Erythroblast (primary cell): Measurements from ENCODE around the gene MRPL49.
"Not testable (repeated sequence)": the region's sequence is repeated elsewhere in the genome, so short reads cannot be mapped to it uniquely, and the experiment has no call there.

Experiments used
- DNase-seq, 2 experiments: peaks; one replicate each; lab custom pipeline; 2025; lab: John Stamatoyannopoulos, UW
- GATA1 ChIP-seq: IDR thresholded peaks from 2 replicates; pipeline ENCODE4 v1.6.1; 2011; ENCODE audit warnings: low read depth, mild to moderate bottlenecking, control low read depth, low read length, moderate library complexity
- POLR2A ChIP-seq: IDR thresholded peaks from 2 replicates; pipeline ENCODE4 v1.6.1; 2011; ENCODE audit warnings: mild to moderate bottlenecking, low read length

MRPL49 gene

DNA sequence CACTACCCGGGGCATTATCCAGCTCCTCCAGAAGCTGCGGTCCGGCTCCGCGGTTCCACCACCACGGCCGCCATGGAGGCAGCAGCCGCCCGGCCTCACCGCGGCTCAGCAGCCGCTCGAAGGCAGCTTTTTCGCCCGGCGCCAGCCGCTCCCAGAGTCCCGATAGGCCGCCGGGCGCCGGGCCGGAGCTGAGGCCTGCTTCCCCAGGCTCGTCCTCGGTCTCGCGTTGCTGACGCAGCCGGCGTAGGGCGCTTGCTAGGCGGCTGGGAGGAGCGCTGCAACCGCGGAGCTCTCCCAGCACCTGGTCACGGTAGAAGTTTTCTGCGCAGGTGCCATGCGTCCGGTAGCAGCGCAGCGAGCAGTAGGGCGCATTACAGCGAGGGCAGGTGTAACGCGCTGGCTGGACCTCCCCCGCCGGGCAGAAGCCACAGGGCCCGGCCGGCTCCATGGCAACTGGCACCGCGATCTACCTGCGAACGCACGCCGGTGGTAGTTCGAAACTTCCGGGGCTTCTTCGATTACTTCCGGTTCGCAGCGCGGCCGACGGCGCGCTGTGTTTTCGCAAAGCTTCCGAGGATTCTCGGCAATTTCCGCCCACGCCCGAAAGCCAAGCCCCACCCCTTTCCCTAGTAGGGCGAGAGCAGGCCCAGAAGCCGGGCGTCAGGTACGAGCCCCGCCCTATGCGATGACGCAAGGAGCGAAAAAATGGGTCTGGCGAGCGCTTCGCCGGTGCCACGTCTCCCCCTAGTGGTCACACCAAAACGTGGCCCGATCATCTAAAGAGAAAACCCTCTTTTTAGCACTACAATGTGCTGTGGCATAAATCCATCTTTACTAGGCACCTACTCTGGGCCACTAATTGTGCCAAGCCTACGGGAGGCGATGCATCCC lies 4.7 kb upstream of the MRPL49 start, which contains the start of gene ZNHIT2:
TSS of gene ZNHIT2 (minus strand) at position 496 of the 891 bp plus-strand sequence. CDS start at position 448, 48 bp downstream.
- TF ChIP-seq GATA1 (no peak), POLR2A (peak; percentile 92)
- DNase-seq, result peak; percentile 99

DNA sequence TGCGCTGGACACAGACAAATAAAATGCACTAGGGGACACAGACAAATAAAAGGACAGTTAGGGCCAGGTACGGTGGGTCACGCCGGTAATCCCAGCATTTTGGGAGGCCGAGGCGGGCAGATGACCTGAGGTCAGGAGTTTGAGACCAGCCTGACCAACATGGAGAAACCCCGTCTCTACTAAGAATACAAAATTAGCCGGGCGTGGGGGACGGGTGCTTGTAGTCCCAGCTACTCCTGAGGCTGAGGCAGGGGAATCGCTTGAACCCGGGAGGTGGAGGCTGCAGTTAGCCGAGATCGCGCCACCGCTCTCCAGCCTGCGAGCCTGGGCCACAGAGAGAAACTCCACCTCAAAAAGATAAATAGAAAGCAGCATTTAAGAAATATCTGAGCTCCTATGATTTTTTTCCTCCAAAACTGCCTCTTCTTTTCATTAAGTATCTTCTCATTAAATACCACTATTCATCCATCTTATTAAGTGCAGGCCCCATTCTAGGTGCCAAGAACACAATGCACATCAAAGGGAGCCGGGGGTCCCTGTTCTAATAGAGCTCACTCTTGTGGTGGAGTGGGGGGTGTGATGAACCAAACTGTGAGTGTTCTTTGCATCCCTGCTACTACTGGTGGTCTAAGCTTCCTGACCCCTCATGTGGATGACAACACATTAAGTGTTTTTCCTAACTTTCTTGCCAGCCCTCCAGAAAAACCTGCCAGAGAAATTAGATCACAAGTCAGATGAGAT lies 3.9 kb upstream of the MRPL49 start:
- DNase-seq, result no peak
- TF ChIP-seq POLR2A (no peak), GATA1 (no peak)

DNA sequence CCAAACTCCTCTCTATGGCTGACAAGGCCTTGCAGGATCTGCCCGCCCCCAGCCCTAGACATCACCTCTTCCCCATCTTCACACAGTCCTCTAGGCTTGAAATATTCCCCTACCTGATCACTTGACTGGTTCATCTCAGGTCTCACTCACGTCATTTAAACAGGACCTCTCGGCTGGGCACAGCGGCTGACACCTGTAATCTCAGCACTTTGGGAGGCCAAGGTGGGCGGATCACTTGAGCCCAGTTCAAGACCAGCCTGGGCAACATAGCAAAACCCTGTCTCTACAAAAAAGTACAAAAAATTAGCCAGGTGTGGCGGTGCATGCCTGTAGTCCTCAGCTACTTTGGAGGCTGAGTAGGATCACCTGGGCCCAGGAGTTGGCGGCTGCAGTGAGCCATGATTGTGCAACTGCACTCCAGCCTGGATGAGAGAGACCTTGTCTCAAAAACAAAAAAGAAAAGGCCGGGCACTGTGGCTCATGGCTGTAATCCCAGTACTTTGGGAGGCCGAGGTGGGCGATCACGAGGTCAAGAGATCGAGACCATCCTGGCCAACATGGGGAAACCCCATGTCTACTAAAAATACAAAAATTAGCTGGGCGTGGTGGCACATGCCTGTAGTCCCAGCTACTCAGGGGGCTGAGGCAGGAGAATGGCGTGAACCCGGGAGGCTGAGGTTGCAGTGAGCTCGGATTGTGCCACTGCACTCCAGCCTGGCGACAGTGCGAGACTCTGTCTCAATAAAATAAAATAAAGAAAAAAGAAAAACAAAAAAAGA lies 3.0 kb upstream of the MRPL49 start:
- not testable (repeated sequence) for DNase-seq

DNA sequence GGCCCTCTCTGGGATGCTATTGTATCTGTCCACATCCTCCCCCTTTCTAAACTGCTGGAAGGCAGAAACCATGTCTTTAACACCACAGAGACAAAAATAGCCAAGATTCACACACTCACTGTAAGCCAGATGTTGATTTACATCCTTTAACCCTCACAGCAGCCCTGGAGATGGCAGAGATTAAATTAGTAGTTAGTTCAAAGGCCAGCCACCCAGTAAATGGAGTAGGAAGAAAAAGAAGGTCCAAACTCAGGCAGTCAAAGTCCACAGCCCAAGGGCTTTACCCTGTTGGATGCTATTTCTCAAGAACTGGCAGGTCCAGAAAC lies 2.5 kb upstream of the MRPL49 start:
- DNase-seq, result no peak
- TF ChIP-seq GATA1 (no peak), POLR2A (no peak)

DNA sequence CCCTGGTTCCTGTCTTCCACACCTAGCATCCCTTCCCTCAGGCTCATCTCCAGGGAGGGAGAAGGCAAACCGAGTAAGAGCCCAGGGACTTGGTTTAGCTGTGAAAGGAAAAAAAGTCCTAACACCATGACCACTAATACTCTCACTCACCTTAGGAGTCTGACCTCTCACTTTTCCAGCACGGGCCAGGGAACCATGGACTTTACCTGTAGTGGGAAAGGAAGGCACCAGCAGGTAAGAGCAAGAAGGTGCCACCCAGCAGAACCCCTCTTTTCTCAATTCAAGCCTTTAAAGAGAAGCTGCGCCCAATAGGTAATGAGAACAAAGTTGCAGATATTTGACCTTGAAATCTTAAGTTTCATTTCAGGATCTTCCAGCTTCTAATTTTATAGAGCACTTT lies 1.3 kb upstream of the MRPL49 start:
- TF ChIP-seq GATA1 (no peak), POLR2A (no peak)
- no peak for DNase-seq

- no peak for TF ChIP-seq POLR2A
- TF ChIP-seq GATA1, result no peak
- DNase-seq, result peak; percentile 84 to 88
These were observed 665 bp upstream of the MRPL49 start for GRCh38 chr11:65121447-65121864.

DNA sequence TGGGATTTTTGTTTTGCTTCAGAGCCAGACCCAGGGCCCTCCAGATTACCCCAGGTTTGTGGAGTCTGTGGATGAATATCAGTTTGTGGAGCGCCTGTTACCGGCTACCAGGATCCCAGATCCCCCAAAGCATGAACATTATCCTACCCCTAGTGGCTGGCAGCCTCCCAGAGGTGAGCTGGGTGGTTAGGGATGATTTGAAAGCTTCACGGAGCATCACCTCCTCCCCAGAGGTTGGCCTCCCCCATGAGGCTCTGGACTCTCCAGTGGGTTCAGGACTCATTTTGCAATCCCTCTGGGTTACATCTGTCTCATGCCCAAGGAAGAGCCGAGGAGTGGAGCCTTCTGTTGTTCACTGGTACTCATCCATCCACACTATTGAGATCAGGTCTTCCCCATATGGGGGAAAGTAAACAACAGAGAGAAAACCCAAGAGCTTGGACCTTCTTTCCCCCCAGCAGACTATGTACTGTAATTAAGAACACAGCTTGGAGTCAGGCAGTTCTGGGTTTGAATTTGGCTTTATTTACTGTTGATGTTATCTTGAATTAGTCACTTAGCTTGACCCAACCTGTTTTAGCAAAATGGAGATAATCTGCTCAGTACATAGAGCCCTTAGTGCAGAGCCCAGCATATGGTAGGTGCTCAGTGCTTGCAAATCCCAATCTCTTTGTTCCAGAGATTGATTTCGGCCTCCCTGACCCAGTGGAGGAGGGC lies 2.5 kb downstream of the MRPL49 start:
- DNase-seq, result no peak
- TF ChIP-seq GATA1 (no peak), POLR2A (no peak)

- DNase-seq, result no peak
- TF ChIP-seq POLR2A (no peak), GATA1 (no peak)
These were observed 3.3 kb downstream of the MRPL49 start for GRCh38 chr11:65125197-65126056.

DNA sequence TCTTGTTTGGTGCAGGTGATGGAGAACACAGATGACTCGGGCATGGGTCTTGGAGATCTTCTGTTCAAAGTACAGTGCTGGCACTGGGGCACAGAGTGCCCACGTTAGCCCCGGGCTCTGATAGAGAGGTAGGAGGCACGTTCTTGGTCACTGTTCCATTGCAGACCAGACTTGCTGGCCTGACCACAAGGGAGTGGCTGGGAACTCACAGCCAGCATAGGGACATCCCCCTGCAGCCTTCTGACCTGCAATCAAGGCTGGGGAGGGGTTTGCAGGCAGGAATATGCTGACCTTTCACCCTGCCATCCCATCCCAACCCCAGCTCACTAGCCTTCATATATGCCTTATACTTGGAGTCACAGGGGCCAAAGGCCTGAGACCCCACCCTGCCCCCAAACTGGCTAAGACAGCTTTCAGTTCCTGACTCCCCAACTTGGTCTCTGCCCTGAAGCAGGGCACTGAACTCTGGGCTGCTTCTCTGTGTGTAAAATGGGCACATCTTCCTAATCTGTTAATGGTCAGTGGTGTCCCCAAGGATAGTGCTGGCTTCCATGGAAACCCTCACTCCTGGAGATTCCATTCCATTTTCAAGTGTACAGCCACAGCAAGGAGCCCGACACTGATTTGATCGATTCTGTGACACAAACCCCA lies 4.6 kb downstream of the MRPL49 start:
- no peak for DNase-seq
- TF ChIP-seq POLR2A (peak; percentile 35), GATA1 (no peak)

DNA sequence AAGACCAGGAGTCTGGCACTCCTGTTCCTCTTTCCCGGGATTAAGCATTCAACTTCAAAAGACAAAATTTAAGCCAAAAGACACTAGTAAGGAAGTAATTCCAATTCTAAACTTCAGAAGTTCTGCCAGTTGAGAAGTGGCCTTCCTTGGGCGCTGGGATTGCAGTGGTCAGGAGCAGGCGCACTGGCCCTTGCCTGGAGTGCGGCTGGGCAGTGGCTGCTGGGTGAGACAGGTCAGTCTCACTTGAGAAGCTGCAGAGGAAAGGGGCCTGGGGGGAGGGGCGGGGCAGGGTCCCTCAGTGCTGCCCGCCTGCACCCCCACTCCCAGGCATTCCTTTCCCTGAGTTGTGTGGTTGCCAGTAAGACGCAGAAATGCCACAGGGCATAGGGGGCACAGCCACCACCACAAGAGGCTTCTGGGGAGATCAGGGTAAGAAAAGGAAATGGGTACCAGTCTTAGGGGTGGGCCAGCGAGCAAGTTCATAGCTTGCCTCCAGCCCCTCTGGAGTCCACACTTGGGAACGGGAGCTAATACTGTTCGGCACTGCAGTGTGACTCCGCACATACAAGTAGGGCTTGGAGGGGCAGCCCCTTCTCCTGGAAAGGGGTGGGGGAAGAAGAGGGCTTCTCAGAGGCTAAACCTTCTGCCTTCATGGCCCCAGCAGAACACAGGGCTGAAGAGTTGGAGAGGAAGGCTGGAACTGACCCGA lies 5.5 kb downstream of the MRPL49 start:
- DNase-seq, result no peak
- TF ChIP-seq POLR2A (no peak), GATA1 (no peak)
